ENCODE measurements around the gene GPX2. TPM values are rescaled to one million over a fixed set of nuclear protein-coding genes. Genes with fewer than 3 reads are reported as not detected.

The GPX2 gene
- total and polyA plus RNA-seq, 2 of the 4 experiments (the other 2 are of a cell fraction): not detected

- Histone ChIP-seq H4K8ac (ENCODE audit: low read depth in 2 of 2, low read length in 2 of 2) (no peak overlapping the region), H3K14ac (replicated peaks; ENCODE audit: low read depth, low read length) (no peak overlapping the region), H2BK5ac (ENCODE audit: low read depth, low read length, poor library complexity, severe bottlenecking) (no peak overlapping the region), H3K9me1 (ENCODE audit: insufficient read depth, low read length) (peaks cover 2% of the 10 kb centered on the region; the same call in 1 of the 2 replicates), H4K91ac (ENCODE audit: insufficient read depth, low read depth, low read length) (no peak overlapping the region), H3K56ac (ENCODE audit: extremely low read depth, insufficient read depth, low read length) (no peak overlapping the region), H2BK15ac (ENCODE audit: low read depth, low read length) (no peak overlapping the region), H2AK5ac (ENCODE audit: low read depth, low read length) (no peak overlapping the region), H2BK120ac (ENCODE audit: low read depth, low read length) (no peak overlapping the region), H3K27ac (ENCODE audit: insufficient read depth, low read length) (no peak overlapping the region), H3K9ac (ENCODE audit: low read depth, low read length) (no peak overlapping the region), H3K23ac (ENCODE audit: low read depth, low read length) (no peak overlapping the region), H3K4me3 (ENCODE audit: insufficient read depth, low read depth, low read length) (no peak overlapping the region), H3K9me3 (ENCODE audit: control insufficient read depth, insufficient read depth, low read length) (no peaks in the 10 kb centered on the region), H3K4ac (ENCODE audit: low read depth, low read length) (no peak overlapping the region), H2AFZ (replicated peaks; ENCODE audit: low read length, poor library complexity) (no peak overlapping the region), H3K4me1 (ENCODE audit: control insufficient read depth, insufficient read depth, low read length) (no peaks in the 10 kb centered on the region), H3K4me2 (ENCODE audit: low read depth, low read length) (no peak overlapping the region), H3K79me1 (ENCODE audit: low read depth in 1 of 2, low read length in 2 of 2) (no peaks in the 10 kb centered on the region; a peak in 1 of 4 replicates), H3K36me3 (ENCODE audit: control insufficient read depth, insufficient read depth, low read length) (no peaks in the 10 kb centered on the region), H3K27me3 (ENCODE audit: control insufficient read depth, insufficient read depth, low read length) (no peaks in the 10 kb centered on the region), H2AK9ac (replicated peaks; ENCODE audit: low read depth, low read length, poor library complexity) (no peak overlapping the region), H2BK20ac (ENCODE audit: low read depth, low read length) (no peak overlapping the region), H4K20me1 (ENCODE audit: insufficient read depth, low read length) (no peaks in the 10 kb centered on the region), H4K5ac (ENCODE audit: low read depth, low read length) (no peak overlapping the region), H3K18ac (ENCODE audit: low read depth, low read length) (no peak overlapping the region)
- in situ Hi-C loops (cut with MboI; ENCODE audit: low sequenced_read_pairs) (no loop called here), dilution Hi-C loops (cut with HindIII; ENCODE audit: low sequenced_read_pairs, unreplicated experiment) (no loop called here), intact Hi-C loops (cut with micrococcal nuclease) (no loop called here)
- ATAC-seq (ENCODE audit: low read depth) (no peak), DNase-seq (no peak)
- ChIA-PET POLR2A (ENCODE audit: unreplicated experiment) (no interaction called here), CTCF (no interaction called here)
- BruUV-seq (replicated peaks): no TSS peak
- WGBS, 2 experiments (ENCODE audit: extremely low coverage in 2 of 2, insufficient read length in 1 of 2): 87% methylated on average over 4 of the region's 8 CpGs; no CpG with 5 or more reads in 1 of the 2 experiments
- TF ChIP-seq MAZ (IDR thresholded peaks at IDR 0.05; ENCODE audit: borderline replicate concordance, low read depth, low read length) (no peak), CHD1 (IDR thresholded peaks at IDR 0.05; ENCODE audit: low read depth, low read length) (no peak), CEBPB (IDR thresholded peaks at IDR 0.05; ENCODE audit: low read depth, low read length) (no peak), ELK1 (IDR thresholded peaks at IDR 0.05; ENCODE audit: borderline replicate concordance, low read depth, low read length) (no peak)
Measured at GRCh38 chr14:64956697-64957406, 14.3 kb upstream of the GPX2 start.
